ENCODE measurements around the gene PPDPF. TPM values are rescaled to one million over a fixed set of nuclear protein-coding genes. Genes with fewer than 3 reads are reported as not detected.

Gene PPDPF
- polyA plus RNA-seq, 3 donors: 13.4 to 39.9 (median 26.1) TPM

GRCh38 chr20:63503524-63503923, 17.0 kb upstream of the PPDPF start:
- DNase-seq: no peak
- H3K4me3 ChIP-seq (replicated peaks in 1 of 3; ENCODE audit: low read depth in 2 of 3, low read length in 3 of 3): no peak overlapping the region
- peaks cover 4 to 5% of the 10 kb centered on the region in 2 donors for H3K4me1 ChIP-seq (ENCODE audit: control insufficient read depth in 1 of 2, insufficient read depth in 2 of 2, low read length in 2 of 2)
- H3K79me2 ChIP-seq (ENCODE audit: insufficient read depth, low read length): no peaks in the 10 kb centered on the region
- Mint-ChIP-seq H3K27me3 (ENCODE audit: low read depth in 3 of 3) (peaks cover 28 to 51% (median 31%) of the 10 kb centered on the region in 3 donors), H3K27ac (no peak overlapping the region), H3K4me3 (no peak overlapping the region), H3K4me1 (no peaks in the 10 kb centered on the region), H3K36me3 (no peaks in the 10 kb centered on the region), H3K9me3 (peaks cover 13 to 25% (median 20%) of the 10 kb centered on the region in 7 donors)
- no peak overlapping the region for H3K4me2 ChIP-seq (replicated peaks; ENCODE audit: extremely low read depth, low read length, poor library complexity, severe bottlenecking)
- 40% methylated on average over 3 of the region's 7 CpGs for WGBS (ENCODE audit: insufficient coverage)
- no peak overlapping the region for H3K27ac ChIP-seq (ENCODE audit: low read depth in 1 of 2, low read length in 2 of 2)
- peaks cover 0 to 27% of the 10 kb centered on the region in 2 donors for H3K27me3 ChIP-seq (ENCODE audit: control insufficient read depth in 2 of 2, insufficient read depth in 2 of 2, low read length in 2 of 2)
- TF ChIP-seq CTCF (IDR thresholded peaks at IDR 0.05): no peak
- no peak overlapping the region for H2AFZ ChIP-seq (ENCODE audit: insufficient read depth, low read depth, low read length, poor library complexity, severe bottlenecking)
- peaks cover 20 to 22% of the 10 kb centered on the region in 2 donors for H3K9me3 ChIP-seq (replicated peaks in 1 of 2; ENCODE audit: control insufficient read depth in 1 of 2, insufficient read depth in 1 of 2, low read length in 2 of 2)
- H3K9ac ChIP-seq (ENCODE audit: insufficient read depth, low read length, poor library complexity, severe bottlenecking): no peak overlapping the region
- H4K20me1 ChIP-seq (ENCODE audit: insufficient read depth, low read length): no peaks in the 10 kb centered on the region
- H3K36me3 ChIP-seq (replicated peaks in 1 of 2; ENCODE audit: control insufficient read depth in 1 of 2, insufficient read depth in 2 of 2, low read length in 2 of 2): no peaks in the 10 kb centered on the region
- intact Hi-C loops (cut with micrococcal nuclease): no loop called here

- DNase-seq: no peak
- Mint-ChIP-seq H3K4me1 (peaks cover 5% of the 10 kb centered on the region), H3K36me3 (no peaks in the 10 kb centered on the region), H3K27me3 (ENCODE audit: low read depth in 3 of 3) (peaks cover 26 to 50% (median 26%) of the 10 kb centered on the region in 3 donors), H3K4me3 (no peak overlapping the region), H3K27ac (no peak overlapping the region), H3K9me3 (peaks cover 13 to 25% (median 20%) of the 10 kb centered on the region in 7 donors)
- H3K36me3 ChIP-seq (replicated peaks in 1 of 2; ENCODE audit: control insufficient read depth in 1 of 2, insufficient read depth in 2 of 2, low read length in 2 of 2): no peaks in the 10 kb centered on the region
- intact Hi-C loops (cut with micrococcal nuclease): no loop called here
- H3K79me2 ChIP-seq (ENCODE audit: insufficient read depth, low read length): no peaks in the 10 kb centered on the region
- H4K20me1 ChIP-seq (ENCODE audit: insufficient read depth, low read length): no peaks in the 10 kb centered on the region
- H3K4me2 ChIP-seq (replicated peaks; ENCODE audit: extremely low read depth, low read length, poor library complexity, severe bottlenecking): no peak overlapping the region
- WGBS (ENCODE audit: insufficient coverage): 96% methylated on average over 5 of the region's 9 CpGs
- no peak overlapping the region for H3K4me3 ChIP-seq (replicated peaks in 1 of 3; ENCODE audit: low read depth in 2 of 3, low read length in 3 of 3)
- H3K9me3 ChIP-seq (replicated peaks in 1 of 2; ENCODE audit: control insufficient read depth in 1 of 2, insufficient read depth in 1 of 2, low read length in 2 of 2): peaks cover 17 to 22% of the 10 kb centered on the region in 2 donors
- peaks cover 0 to 4% of the 10 kb centered on the region in 2 donors for H3K4me1 ChIP-seq (ENCODE audit: control insufficient read depth in 1 of 2, insufficient read depth in 2 of 2, low read length in 2 of 2)
- H2AFZ ChIP-seq (ENCODE audit: insufficient read depth, low read depth, low read length, poor library complexity, severe bottlenecking): no peak overlapping the region
- H3K27ac ChIP-seq (ENCODE audit: low read depth in 1 of 2, low read length in 2 of 2): no peak overlapping the region
- no peak overlapping the region for H3K9ac ChIP-seq (ENCODE audit: insufficient read depth, low read length, poor library complexity, severe bottlenecking)
- peaks cover 0 to 21% of the 10 kb centered on the region in 2 donors for H3K27me3 ChIP-seq (ENCODE audit: control insufficient read depth in 2 of 2, insufficient read depth in 2 of 2, low read length in 2 of 2)
- TF ChIP-seq CTCF (IDR thresholded peaks at IDR 0.05): no peak
Observed at GRCh38 chr20:63504642-63505041, 15.9 kb upstream of the PPDPF start.
